Measurements from ENCODE around the gene UBN1.

Gene UBN1

GRCh38 chr16:4880006-4880580 is 32.8 kb downstream of the UBN1 start:
- DNase-seq (ENCODE audit: low read depth) = no peak
- no peak for TF ChIP-seq CTCF (conservative IDR thresholded peaks at IDR 0.05; ENCODE audit: low read length)
- no peak overlapping the region for H3K4me3 ChIP-seq (ENCODE audit: low read length)

- peak; percentile 77 for DNase-seq (ENCODE audit: low read depth)
- no peak; the same call in 1 of the 2 replicates for TF ChIP-seq CTCF (conservative IDR thresholded peaks at IDR 0.05; ENCODE audit: low read length)
Observed at GRCh38 chr16:4882000-4882632, 34.8 kb downstream of the UBN1 start.

GRCh38 chr16:4882633-4883285 is 35.5 kb downstream of the UBN1 start:
- TF ChIP-seq CTCF (conservative IDR thresholded peaks at IDR 0.05; ENCODE audit: low read length) = no peak
- H3K4me3 ChIP-seq (ENCODE audit: low read length) = no peak overlapping the region
- peak; percentile 20 for DNase-seq (ENCODE audit: low read depth)

More at GRCh38 chr16:4882000-4882632, 34.8 kb downstream of the UBN1 start:
- H3K4me3 ChIP-seq (ENCODE audit: low read length) = no peak overlapping the region

- DNase-seq (ENCODE audit: low read depth) = no peak
- no peak overlapping the region for H3K4me3 ChIP-seq (ENCODE audit: low read length)
- TF ChIP-seq CTCF (conservative IDR thresholded peaks at IDR 0.05; ENCODE audit: low read length) = no peak
Observed at GRCh38 chr16:4883501-4883900, 36.2 kb downstream of the UBN1 start.

- no peak overlapping the region for H3K4me3 ChIP-seq (ENCODE audit: low read length)
- no peak for TF ChIP-seq CTCF (conservative IDR thresholded peaks at IDR 0.05; ENCODE audit: low read length)
- no peak for DNase-seq (ENCODE audit: low read depth)
Observed at GRCh38 chr16:4884209-4884608, 36.9 kb downstream of the UBN1 start.

GRCh38 chr16:4884972-4885874 is 37.9 kb downstream of the UBN1 start:
- no peak for DNase-seq (ENCODE audit: low read depth)
- no peak for TF ChIP-seq CTCF (conservative IDR thresholded peaks at IDR 0.05; ENCODE audit: low read length)
- H3K4me3 ChIP-seq (ENCODE audit: low read length) = no peak overlapping the region

Data from AG10803 (cell line).